HG03064 (cell line): Measurements from ENCODE around the gene SLC39A6.
"Not testable (repeated sequence)": the region's sequence is repeated elsewhere in the genome, so short reads cannot be mapped to it uniquely, and the experiment has no call there.

ENCODE experiments used
- ATAC-seq: cut with Tn5 transposase; IDR thresholded peaks from one replicate; pipeline ENCODE4 v1.9.1; 2021; ENCODE audit warnings: low read depth; ENCODE audit not compliant: unreplicated experiment

The SLC39A6 gene

DNA sequence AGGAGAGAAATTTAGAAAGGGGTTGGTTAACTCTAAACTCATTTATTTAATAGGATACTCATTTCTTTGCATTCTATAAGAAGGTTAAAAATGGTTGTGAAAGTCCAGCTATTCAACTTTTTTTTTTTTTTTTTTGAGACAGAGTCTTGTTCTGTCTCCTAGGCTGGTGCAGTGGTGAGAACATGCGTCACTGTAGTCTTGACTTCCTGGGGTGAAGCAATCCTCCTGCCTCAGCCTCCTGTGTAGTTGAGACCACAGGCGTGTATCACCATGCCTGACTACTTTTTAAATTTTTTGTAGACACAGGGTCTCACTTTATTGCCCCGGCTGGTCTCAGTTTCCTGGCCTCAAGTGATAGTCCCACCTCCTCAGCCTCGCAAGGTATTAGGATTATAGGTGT, 12.4 kb upstream of the SLC39A6 start:
- no peak for ATAC-seq

DNA sequence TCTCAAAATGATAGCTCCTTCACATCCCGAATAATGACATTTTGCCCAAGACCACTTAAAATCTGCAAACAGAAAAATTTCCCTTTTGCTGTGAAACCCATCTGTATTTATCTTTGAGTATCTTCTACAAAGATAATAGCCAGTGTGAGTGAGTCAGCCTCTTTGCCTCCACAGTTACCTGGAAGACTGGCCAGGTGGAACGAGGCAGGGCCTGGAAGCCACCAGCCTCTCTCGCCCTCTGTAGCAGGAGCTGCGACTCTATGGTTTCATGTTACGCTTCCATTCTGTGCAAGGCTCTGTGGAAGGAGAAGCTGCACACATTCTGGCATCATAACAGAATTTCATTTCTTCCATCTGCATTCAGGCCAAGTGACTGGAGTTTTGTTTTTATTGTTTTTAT, 10.1 kb upstream of the SLC39A6 start:
- ATAC-seq, result no peak

DNA sequence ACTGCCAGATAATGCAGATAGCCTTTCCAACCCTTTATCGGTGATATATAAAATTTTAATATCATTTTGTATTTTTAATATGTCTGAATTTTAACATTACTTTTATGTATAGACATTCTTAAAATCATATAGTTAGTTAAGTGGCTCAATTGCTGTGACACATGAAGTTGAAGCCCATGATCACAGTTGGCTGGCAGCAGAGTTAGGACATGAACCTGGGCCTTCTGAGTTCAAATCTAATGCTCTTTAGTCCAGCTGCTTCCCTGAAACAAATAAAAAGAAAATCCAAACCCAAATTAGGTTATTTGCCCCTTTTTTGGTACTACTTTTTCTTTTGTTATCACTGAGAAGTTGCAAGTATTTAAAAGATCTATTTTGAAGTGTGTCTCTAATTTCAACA, 6.1 kb upstream of the SLC39A6 start:
- ATAC-seq, result no peak

DNA sequence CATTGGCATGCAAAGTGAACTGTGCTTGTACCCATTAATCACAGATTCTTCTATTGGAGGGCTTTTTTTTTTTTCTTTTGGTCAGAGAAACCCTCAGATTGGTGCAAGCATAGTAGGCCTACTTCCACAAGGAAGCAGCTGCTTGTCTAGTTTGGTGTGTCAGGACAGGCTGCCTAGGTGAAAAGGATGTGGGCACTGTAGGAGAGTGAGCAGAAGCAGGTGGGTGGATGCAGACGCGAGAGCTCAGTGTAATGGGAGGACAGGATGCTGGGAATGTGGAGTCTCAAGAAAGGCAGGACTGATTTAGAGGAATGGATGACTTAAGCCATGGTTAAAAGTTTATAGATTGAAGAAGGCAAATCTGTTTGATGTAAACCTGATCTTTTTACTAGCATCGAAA, 3.6 kb upstream of the SLC39A6 start:
- no peak for ATAC-seq

DNA sequence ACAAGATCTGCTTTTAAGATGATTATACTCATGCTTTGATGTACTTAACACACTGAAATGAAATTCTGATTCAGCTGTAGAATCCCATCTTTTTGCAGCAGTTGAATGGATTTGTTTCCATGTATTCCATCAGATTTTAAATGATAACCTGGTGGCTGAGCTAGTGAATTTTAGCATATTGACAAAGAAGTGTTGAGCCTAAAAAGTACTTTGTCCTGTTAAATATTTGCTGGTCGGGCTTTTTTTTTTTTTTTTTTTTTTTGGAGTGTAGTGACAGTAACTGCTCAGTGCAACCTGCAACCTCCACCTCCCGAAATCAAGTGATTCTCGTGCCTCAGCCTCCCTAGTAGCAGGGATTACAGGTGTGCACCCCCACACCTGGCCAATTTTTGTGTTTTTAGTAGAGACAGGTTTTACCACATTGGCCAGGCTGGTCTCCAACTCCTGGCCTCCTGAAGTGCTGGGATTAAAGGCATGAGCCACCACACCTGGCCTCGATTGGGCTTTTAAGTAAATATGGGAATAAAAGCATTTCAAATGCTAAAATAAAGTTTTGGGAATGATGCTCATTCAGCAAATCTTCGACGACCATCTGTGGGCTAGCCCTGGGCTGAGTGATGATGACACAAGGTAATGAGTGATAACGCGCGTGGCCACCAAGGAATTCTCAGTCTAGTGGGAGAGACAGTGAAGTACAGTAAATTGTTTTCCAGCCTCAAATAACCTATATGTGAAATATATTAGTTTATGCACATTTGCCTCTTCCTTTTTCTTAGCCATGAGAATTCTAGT, 2.7 kb upstream of the SLC39A6 start:
- ATAC-seq, result no peak

DNA sequence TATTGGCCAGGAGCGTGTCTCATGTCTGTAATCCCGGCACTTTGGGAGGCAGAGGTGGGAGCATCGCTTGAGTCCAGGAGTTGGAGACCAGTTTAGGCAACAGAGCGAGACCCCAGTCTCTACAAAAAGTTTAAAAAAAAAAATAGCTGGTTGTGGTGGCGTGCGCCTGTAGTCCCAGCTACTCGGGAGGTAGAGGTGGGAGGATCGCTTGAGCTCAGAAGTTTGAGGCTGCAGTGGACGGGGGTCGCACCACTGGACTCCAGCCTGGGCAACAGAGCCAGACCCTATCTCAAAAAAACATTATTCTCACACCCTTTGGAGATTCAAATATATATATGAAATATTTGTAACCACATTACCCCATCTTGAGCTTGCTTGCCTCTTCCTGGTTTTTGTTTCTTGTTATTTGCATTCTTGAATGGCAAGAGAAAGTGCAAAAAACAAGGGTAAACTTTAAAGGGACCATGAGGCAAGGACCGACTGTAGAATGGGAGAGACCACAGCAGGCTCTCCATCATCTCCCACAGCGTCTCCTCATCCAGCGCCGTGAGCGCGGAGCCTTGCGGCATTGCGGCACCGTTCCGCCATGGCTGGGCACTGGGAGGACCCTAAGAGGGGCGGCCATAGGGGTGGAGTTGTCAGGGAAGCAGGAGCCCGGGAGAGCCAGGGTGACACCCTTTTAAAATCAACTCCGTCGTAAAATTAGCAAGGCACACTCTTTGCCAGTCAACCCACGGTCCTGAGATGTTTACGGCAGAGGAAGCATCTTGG, 1.9 kb upstream of the SLC39A6 start:
- no peak for ATAC-seq

DNA sequence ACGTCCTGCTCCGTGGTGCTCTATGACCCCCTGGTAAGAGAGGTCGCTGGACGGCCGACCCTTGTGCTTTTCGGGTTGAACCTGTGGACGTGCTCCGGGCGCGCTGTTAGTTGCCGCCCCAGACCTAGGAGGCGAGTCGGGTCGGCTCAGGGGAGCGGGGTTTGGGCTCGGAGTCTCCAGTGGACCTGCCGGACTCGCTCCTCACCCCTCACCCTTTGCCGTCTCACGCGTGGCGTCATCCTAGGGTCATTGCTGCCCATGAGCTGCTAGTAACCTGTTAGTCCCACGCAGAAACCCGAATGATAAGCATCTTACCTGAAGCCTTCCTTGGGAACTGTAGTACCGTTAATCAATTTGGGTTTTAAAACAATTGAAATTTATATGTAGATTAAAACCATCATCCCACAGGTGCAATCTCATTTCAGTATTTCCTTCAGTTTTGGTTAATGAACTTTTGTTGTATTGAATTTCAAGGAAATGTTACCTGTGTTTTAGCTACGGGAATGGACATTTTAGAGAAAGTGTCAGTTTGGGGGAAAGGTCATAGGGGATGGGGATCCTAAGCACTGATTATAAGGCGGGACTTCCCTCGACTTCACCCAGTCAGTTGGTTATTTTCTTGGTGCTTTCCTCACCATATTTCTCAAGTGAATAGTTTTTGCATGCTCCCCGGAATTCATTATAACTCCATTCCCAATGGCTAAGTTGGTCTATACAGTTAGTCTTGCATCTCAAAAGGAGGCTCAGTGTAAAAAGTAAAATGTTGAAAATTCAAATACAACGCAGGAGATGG, 1.1 kb upstream of the SLC39A6 start:
- ATAC-seq, result peak; percentile 11

DNA sequence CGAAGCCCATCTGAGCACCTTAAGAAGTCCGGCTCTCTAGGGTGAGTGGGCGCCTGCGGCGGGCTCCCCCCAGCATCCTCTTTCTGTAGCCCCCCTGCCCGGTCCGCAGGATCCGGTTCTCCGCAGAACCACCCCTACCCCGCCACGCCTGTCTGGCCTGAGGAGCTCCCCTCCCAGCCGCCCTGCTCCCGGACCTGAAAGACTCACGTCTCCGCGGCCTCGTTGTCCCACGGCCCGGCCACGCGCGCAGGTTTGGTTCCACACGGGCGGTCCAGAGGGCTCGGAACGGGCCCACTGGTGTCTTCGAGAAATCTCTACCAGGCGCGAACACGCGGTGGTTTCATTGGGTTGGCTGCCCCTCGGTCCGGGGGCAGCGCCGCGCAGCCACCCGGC, 237 bp downstream of the SLC39A6 start:
- ATAC-seq, result peak; percentile 19

DNA sequence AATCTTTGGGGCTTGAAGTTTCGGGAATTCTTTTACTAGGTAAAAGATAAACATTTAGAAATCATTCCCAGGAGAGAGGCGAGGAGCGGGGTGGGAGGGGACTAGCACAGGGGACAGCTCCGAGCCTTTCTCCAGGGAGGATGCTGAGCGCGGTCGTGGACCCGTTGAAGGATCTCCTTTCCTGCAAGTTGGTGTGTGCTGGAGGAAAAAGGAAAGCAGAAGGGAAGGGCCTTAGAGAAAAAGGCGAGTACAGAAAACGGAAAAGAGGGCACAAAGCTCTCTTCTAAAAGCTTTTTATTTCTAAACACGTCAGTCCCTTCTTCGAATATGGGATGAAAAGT, 640 bp downstream of the SLC39A6 start:
- ATAC-seq, result no peak

DNA sequence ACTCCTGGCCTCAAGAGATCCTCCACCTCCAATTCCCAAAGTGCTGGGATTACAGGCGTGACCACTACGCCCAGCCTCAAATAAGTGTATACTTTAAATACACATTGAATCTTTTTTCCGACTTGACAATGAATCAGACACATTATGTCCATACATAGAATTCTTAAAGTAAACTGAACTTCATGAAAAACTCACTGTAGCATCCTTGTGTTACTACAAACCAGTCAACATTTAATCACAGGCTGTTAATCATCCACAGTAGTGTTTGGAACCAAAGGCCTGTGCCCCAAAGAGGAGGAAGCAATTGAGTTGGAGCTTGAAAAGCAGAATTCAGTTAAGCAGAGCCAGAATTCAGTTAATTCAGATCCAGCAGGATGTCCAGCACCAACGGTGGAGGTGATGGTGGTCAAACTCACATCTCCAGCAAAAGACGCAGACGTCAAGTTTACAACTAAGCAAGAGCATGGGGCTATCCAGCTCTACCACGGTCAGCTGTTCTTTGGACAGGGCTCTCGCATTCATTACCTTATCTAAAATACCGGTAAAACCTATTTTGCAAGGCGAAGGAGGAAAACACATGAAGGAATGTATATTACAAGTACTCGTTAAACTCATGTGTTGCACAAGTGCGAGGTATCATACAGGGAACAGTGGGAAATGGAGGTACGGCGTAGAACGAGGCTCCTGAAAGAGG, 1.2 kb downstream of the SLC39A6 start:
- no peak for ATAC-seq

DNA sequence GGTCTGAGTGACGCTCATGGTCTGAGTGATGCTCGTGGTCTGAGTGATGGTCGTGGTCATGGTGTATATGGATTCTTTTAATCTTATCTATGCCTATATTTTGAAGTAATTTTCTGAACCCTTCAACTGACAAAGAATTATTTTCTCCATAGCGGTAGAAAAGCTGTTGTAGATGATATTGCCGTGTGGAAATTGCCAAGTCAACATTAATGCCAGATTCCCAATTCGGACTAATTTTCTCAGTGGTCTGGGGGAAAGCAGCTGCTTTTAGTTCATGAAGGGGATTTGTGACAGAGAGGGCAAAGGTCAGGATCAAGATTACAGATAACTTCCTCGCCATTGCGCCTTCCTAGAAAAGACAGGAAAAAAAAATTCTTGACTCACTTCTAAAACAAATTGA, 2.5 kb downstream of the SLC39A6 start:
- ATAC-seq, result no peak

DNA sequence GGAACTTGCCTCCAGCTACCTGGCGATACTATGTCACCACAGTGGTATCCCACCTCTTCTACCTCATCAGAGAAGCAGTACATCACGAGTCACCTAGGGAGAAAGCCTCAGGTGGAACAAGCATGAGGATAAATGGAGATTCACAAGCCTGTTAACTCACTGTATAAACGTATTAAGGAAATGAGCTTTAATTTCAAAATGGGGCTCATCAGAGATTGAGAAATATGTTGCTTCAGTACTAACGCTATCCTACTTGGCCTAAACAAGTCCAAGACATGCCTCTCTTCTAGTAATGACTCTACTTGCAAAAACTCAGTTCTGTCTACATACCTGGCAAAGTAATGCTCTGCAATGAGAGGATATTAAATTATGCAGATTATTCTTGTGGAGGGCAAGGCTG, 4.3 kb downstream of the SLC39A6 start:
- no peak for ATAC-seq

DNA sequence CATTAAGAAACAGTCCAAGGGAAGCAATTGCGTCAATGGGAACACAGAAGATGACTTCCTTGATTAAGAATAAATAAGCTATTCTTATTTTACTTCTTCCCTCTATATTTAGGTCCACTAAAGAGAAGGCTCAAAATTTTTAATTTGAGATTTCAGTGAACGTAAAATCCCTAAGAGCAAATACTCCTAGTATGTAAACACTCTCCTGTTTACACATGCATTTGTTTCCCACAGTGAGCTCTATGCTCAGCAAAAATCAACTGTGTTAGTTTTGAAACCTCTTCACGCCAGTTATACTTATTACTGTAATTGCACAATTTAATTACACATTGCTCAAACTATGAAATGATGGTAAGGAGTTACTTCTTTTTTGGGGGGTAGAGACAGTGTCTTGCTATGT, 8.8 kb downstream of the SLC39A6 start:
- no peak for ATAC-seq

DNA sequence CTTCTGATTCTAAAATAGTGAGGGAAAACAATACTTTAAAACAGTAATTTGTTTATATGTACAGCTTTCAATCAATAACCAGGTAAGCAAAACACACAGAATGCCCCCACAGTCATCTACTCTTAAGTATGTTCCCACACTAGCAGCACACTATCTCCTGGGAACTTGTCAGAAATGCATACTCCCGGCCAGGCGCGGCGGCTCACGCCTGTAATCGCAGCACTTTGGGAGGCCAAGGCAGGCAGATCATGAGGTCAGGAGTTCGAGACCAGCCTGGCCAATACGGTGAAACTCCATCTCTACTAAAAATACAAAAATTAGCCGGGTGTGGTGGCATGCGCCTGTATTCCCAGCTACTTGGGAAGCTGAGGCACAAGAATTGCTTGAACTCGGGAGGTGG, 12.4 kb downstream of the SLC39A6 start:
- ATAC-seq, result not testable (repeated sequence)

DNA sequence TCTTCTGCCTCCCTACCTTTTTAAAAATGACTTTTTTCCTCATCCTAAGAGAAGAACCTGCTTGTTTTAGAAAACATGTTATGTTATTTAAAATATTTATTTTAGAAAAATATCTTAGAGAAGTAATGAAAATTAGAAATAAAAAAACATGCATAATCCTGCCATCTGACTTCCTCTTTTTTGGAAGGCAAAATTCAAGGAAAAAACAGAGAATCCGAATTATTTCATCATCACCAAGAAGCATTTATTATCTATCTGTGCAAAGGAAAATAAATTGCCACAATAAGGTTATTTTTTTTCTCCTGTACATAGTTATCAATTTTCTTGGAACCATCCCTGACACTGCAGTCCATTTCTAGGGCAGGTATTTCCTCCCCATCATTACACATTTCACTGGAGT, 14.4 kb downstream of the SLC39A6 start:
- no peak for ATAC-seq

DNA sequence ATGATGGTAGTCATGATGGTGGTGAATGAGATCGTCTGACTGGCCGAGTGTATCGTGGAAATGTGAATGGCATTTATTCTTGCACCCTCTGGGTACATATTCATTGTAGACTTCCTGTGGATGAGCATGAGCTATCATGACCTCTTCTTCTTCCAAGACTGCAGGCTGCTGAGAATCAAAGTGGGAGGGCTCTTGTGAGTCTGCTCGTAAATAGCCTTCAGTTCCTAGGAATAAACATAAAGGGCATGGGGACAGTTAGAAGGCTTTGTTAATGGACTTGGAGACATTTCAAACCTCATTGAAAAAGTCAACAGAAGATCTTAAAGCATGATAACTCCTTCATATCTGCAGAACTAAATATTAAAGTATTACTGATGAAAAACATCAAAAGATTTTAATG, 14.9 kb downstream of the SLC39A6 start:
- no peak for ATAC-seq

DNA sequence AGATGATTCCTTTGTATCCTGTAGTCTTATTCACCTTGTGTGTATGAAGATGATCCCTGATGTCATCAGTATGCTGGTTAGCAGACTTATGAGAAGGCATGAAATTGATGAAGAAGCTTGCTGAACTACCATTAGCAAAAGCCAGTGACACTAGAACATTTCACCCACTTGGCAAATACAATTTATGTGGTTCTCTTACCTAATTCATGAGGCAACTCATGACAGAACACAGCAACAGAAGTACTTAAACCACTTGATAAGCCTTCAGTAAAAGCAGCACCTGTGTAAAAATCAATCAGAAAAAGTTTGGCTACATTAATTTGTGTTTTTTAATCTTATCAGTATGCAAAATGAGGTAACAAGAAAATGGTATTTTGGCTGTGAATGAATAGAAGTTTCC, 16.8 kb downstream of the SLC39A6 start:
- ATAC-seq, result no peak

DNA sequence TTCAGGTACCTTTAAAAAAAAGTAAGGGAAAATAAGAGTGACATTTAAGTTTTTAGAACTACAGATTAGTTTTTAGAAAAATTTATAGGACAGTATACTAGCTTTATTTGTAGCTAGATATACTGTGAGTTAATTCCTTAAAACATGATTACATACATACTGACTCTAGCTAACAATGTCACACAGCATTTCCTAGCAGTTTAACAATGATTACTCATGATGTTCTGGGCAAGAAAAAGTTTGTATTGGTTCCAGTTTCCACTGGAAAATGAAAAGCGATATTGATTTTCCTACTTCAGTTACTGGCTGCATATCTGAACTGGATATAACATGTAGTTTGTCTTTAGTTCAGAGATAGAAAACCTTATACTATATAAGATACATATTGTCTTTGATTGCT, 19.4 kb downstream of the SLC39A6 start:
- no peak for ATAC-seq

DNA sequence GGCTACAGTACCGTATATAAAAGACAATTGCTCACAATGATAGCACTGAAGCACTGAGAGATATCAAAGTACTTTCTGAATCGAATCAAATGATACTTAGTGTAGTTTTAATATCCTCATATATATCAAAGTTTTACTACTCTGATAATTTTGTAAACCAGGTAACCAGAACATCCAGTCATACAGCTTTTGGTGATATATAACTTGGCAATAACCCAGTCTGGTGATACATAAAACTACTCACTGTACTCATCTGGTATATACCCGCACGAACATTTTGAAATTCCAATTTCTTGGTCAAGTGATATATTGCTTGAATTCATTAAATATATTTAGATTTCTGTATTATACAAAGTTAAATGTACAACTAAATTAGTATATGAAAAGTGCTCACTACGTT, 20.5 kb downstream of the SLC39A6 start:
- ATAC-seq, result no peak

DNA sequence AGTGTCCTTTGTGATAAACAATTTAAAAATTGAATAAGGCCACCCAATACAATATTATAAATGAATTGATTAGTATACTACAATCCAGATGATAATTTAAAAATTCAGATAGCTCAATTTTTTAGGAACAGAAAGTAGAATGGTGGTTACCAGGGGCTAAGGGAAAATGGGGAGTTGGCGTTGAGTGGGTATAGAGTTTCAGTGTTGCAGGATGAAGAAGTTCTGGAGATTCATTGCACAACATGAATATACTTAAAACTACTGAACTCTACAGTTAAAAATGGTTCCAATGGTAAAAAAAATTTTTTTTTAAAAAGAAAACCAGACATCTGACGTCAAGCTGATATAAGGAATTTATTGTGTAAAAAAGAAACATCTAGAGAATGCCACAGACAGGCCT, 20.9 kb downstream of the SLC39A6 start:
- no peak for ATAC-seq

DNA sequence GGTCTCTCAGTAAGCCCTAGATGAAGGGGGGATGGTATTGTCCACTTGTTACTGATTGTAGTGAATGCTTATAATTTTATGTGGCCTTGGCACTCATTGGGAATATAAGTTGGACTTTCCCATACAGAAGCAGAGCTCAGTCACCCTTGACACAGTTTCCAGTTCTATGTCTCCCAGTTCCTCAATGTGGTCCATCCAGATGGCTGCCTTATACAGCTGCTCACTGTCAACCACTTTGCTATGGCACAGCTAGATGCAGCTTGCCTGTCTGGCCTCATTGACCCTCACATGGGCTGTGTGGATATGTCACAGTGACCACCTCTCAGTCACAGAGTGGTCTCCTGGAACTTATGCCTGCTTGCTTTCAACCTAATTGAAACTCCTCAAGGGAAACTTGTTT, 21.7 kb downstream of the SLC39A6 start:
- no peak for ATAC-seq
